ENCODE measurements around the gene IDH3G.

- TF ChIP-seq CTCF (IDR thresholded peaks at IDR 0.05) (no peak), POLR2AphosphoS5 (IDR thresholded peaks at IDR 0.05; ENCODE audit: low read depth, low read length) (no peak)
Measured at GRCh38 chrX:153767674-153768055, 26.5 kb downstream of the IDH3G start.
